ENCODE measurements around the gene ZNF423. TPM values are rescaled to one million over a fixed set of nuclear protein-coding genes. Genes with fewer than 3 reads are reported as not detected.

The ZNF423 gene
- total and polyA plus RNA-seq, 7 donors, result 2.3 to 30.7 (median 14.4) TPM

- DNase-seq, result no peak
- TF ChIP-seq CTCF (IDR thresholded peaks at IDR 0.05), result no peak
- no peak for ATAC-seq
- intact Hi-C loops (cut with DNase I), result loop anchor here in 1 of 2 donors (10.0 kb wide), 1 partner anchor 61 kb away; no protein-coding TSS in a partner anchor
- no peak overlapping the region for H3K27ac ChIP-seq
- no peak overlapping the region for H3K4me3 ChIP-seq
- H3K4me1 ChIP-seq, result no peaks in the 10 kb centered on the region
- H3K36me3 ChIP-seq (ENCODE audit: insufficient read depth in 1 of 2, low read depth in 1 of 2), result no peaks in the 10 kb centered on the region
- H3K9me3 ChIP-seq, result no peaks in the 10 kb centered on the region
- WGBS, 3 donors, result 88 to 93% (median 92%) methylated on average over 10 of the region's 10 CpGs
- H3K27me3 ChIP-seq (ENCODE audit: insufficient read depth in 3 of 3, low read length in 2 of 3), result no peaks in the 10 kb centered on the region
Observed at GRCh38 chr16:49713770-49714169, 142.1 kb downstream of the ZNF423 start.

- WGBS, 3 donors, result 75 to 82% (median 77%) methylated on average over 16 of the region's 16 CpGs
- H3K4me1 ChIP-seq, result no peaks in the 10 kb centered on the region
- no peaks in the 10 kb centered on the region for H3K36me3 ChIP-seq (ENCODE audit: insufficient read depth in 1 of 2, low read depth in 1 of 2)
- DNase-seq (no peak), ATAC-seq (no peak)
- no peak for TF ChIP-seq CTCF (IDR thresholded peaks at IDR 0.05)
- no peak overlapping the region for H3K27ac ChIP-seq
- H3K27me3 ChIP-seq (ENCODE audit: insufficient read depth in 3 of 3, low read length in 2 of 3), result no peaks in the 10 kb centered on the region
- intact Hi-C loops (cut with DNase I), result loop anchor here in 1 of 2 donors (10.0 kb wide), 1 partner anchor 62 kb away; no protein-coding TSS in a partner anchor
- H3K4me3 ChIP-seq, result no peak overlapping the region
- H3K9me3 ChIP-seq, result no peaks in the 10 kb centered on the region
Observed at GRCh38 chr16:49712542-49712941, 143.4 kb downstream of the ZNF423 start.

- intact Hi-C loops (cut with DNase I), result loop anchor here in 1 of 2 donors (10.0 kb wide), 1 partner anchor 63 kb away; no protein-coding TSS in a partner anchor
- 92 to 94% (median 93%) methylated on average over 9 of the region's 9 CpGs for WGBS, 3 donors
- no peak for TF ChIP-seq CTCF (IDR thresholded peaks at IDR 0.05)
- no peak overlapping the region for H3K4me3 ChIP-seq
- ATAC-seq (no peak), DNase-seq (no peak)
- no peaks in the 10 kb centered on the region for H3K4me1 ChIP-seq
- no peaks in the 10 kb centered on the region for H3K27me3 ChIP-seq (ENCODE audit: insufficient read depth in 3 of 3, low read length in 2 of 3)
- no peaks in the 10 kb centered on the region for H3K9me3 ChIP-seq
- H3K36me3 ChIP-seq (ENCODE audit: insufficient read depth in 1 of 2, low read depth in 1 of 2), result no peaks in the 10 kb centered on the region
- no peak overlapping the region for H3K27ac ChIP-seq
Observed at GRCh38 chr16:49712106-49712505, 143.8 kb downstream of the ZNF423 start.

- TF ChIP-seq CTCF (IDR thresholded peaks at IDR 0.05), result no peak
- no peak for DNase-seq
- no peak overlapping the region for H3K4me3 ChIP-seq
- no peaks in the 10 kb centered on the region for H3K27me3 ChIP-seq (ENCODE audit: insufficient read depth in 3 of 3, low read length in 2 of 3)
- H3K36me3 ChIP-seq (ENCODE audit: insufficient read depth in 1 of 2, low read depth in 1 of 2), result no peaks in the 10 kb centered on the region
- no peak for ATAC-seq
- H3K27ac ChIP-seq, result no peak overlapping the region
- peaks cover 2% of the 10 kb centered on the region for H3K4me1 ChIP-seq
- intact Hi-C loops (cut with DNase I), result no loop called here
- H3K9me3 ChIP-seq, result no peaks in the 10 kb centered on the region
- WGBS, 3 donors, result 82 to 85% (median 83%) methylated on average over 12 of the region's 12 CpGs
Observed at GRCh38 chr16:49709057-49709456, 146.9 kb downstream of the ZNF423 start.

- Histone ChIP-seq H3K4me1 (peaks cover 8% of the 10 kb centered on the region), H3K27ac (no peak overlapping the region), H3K27me3 (ENCODE audit: insufficient read depth in 3 of 3, low read length in 2 of 3) (no peaks in the 10 kb centered on the region), H3K36me3 (ENCODE audit: insufficient read depth in 1 of 2, low read depth in 1 of 2) (no peaks in the 10 kb centered on the region), H3K4me3 (no peak overlapping the region), H3K9me3 (no peaks in the 10 kb centered on the region)
- intact Hi-C loops (cut with DNase I), result no loop called here
- DNase-seq (no peak), ATAC-seq (no peak)
- 87 to 95% (median 94%) methylated on average over 6 of the region's 6 CpGs for WGBS, 3 donors
- TF ChIP-seq CTCF (IDR thresholded peaks at IDR 0.05), result no peak
Observed at GRCh38 chr16:49708491-49708890, 147.4 kb downstream of the ZNF423 start.

Measured in psoas muscle (tissue), 8 donors.